K562 (cell line): ENCODE results near the gene IL23A. TPM values are rescaled to one million over a fixed set of nuclear protein-coding genes. Genes with fewer than 3 reads are reported as not detected.

Source experiments
- HCFC1 ChIP-seq: IDR thresholded peaks from 2 replicates; pipeline ENCODE4 v1.6.1; 2012; ENCODE audit warnings: low read depth, low read length, improper control_type of control experiment
- HDAC6 ChIP-seq: IDR thresholded peaks from 2 replicates; pipeline ENCODE4 v1.6.1; 2012; ENCODE audit warnings: low read depth, mild to moderate bottlenecking, control low read depth, inconsistent platforms, low read length, moderate library complexity
- KAT7 ChIP-seq: sonication (generic); formaldehyde crosslinking; IDR thresholded peaks from 2 replicates; pipeline ENCODE4 v1.8.0; 2022; ENCODE audit warnings: missing genetic modification reagents, mild to moderate bottlenecking, borderline replicate concordance
- KLF13 ChIP-seq: fragments of 450-650 bp; IDR thresholded peaks from 2 replicates; pipeline ENCODE4 v1.6.1; 2016; ENCODE audit warnings: missing genetic modification characterization, low read depth, mild to moderate bottlenecking, missing compliant biosample characterization, moderate library complexity, borderline replicate concordance
- NCOA2 ChIP-seq, 2 experiments: fragments of 450-650 bp; IDR thresholded peaks; 2 replicates each; pipeline ENCODE4 v1.6.1; 2018; ENCODE audit warnings: mild to moderate bottlenecking in 2 of 2, moderate library complexity in 1 of 2; ENCODE audit not compliant: partially characterized antibody in 2 of 2
- NFATC3 ChIP-seq: fragments of 450-650 bp; IDR thresholded peaks from 2 replicates; pipeline ENCODE4 v1.6.1; 2017; ENCODE audit warnings: mild to moderate bottlenecking
- PHB ChIP-seq: fragments of 250-450 bp; sonication (Bioruptor Pico); IDR thresholded peaks from 2 replicates; pipeline ENCODE4 v1.5.0; 2021
- SOX6 ChIP-seq: fragments of 450-650 bp; IDR thresholded peaks from 2 replicates; pipeline ENCODE4 v1.6.1; 2014; ENCODE audit warnings: mild to moderate bottlenecking
- SP2 ChIP-seq: IDR thresholded peaks from 2 replicates; pipeline ENCODE4 v1.6.1; 2011; ENCODE audit warnings: mild to moderate bottlenecking, low read depth, low read length, moderate library complexity; ENCODE audit not compliant: poor library complexity, severe bottlenecking; ENCODE audit errors: extremely low read depth
- TAL1 ChIP-seq: fragments of 450-650 bp; IDR thresholded peaks from 2 replicates; pipeline ENCODE4 v1.6.1; 2016; ENCODE audit warnings: mild to moderate bottlenecking
- ZNF263 ChIP-seq: sonication (generic); formaldehyde crosslinking; IDR thresholded peaks from 2 replicates; pipeline ENCODE4 v1.8.0; 2022; ENCODE audit warnings: mild to moderate bottlenecking, missing genetic modification reagents, borderline replicate concordance
- ZNF778 ChIP-seq: fragments of 450-650 bp; formaldehyde crosslinking; IDR thresholded peaks from 2 replicates; pipeline ENCODE4 v1.4.0; 2020; ENCODE audit warnings: mild to moderate bottlenecking, moderate library complexity
- polyA plus RNA-seq, 8 experiments: library from polyadenylated mRNA; depleted of rRNA in 4 of 8; stranded (reverse) in 5 of 8; unstranded in 3 of 8; fragments of >200 nt; fragmentation: Nextera tagmentation in 2 of 8; fragmentation: Illumina TruSeq in 1 of 8; extraction: Ambion mirVana in 2 of 8; extraction: Trizol in 1 of 8; gene quantifications; 2 replicates each; pipeline versions ENCODE4 v1.2.1 to v1.2.3, GENCODE V29; 2011 to 2014; ENCODE audit warnings: inconsistent platforms in 1 of 8, missing spikeins in 1 of 8
- total RNA-seq, 7 experiments: library from RNA; depleted of rRNA in 6 of 7; stranded (reverse); fragments of >200 nt in 6 of 7; fragmentation: Illumina TruSeq in 2 of 7; extraction: Trizol in 2 of 7; gene quantifications; 2 replicates each; pipeline versions ENCODE4 v1.2.1 to v1.2.3, GENCODE V29; 2011 to 2021; ENCODE audit warnings: low replicate concordance in 1 of 7
- TF ChIP-seq, protein P1 (sequence below): sonication (generic); formaldehyde crosslinking; IDR thresholded peaks from 2 replicates; pipeline ENCODE4 v1.8.0; 2022; ENCODE audit warnings: mild to moderate bottlenecking, missing genetic modification reagents
- TF ChIP-seq, protein P2 (sequence below): fragments of 150-350 bp; conservative IDR thresholded peaks from 2 replicates; pipeline ENCODE4 v1.6.1; 2014; ENCODE audit warnings: low read length
- TF ChIP-seq, protein P3 (sequence below): fragments of 250-450 bp; sonication (Bioruptor Pico); IDR thresholded peaks from 2 replicates; pipeline ENCODE4 v1.9.0; 2021; ENCODE audit warnings: mild to moderate bottlenecking
- TF ChIP-seq, protein P4 (sequence below), 2 experiments: fragments of 450-650 bp; IDR thresholded peaks; 2 replicates each; pipeline ENCODE4 v1.6.1; 2016
- TF ChIP-seq, protein P5 (sequence below): sonication (generic); formaldehyde crosslinking; IDR thresholded peaks from 2 replicates; pipeline ENCODE4 v1.8.1; 2023; ENCODE audit warnings: mild to moderate bottlenecking, missing genetic modification reagents

IL23A gene
- total and polyA plus RNA-seq, 9 of the 15 experiments (the other 6 are each of a cell fraction or from before 2014, with no cell fraction given) = 4.4 to 37.2 (median 9.6) TPM

DNA sequence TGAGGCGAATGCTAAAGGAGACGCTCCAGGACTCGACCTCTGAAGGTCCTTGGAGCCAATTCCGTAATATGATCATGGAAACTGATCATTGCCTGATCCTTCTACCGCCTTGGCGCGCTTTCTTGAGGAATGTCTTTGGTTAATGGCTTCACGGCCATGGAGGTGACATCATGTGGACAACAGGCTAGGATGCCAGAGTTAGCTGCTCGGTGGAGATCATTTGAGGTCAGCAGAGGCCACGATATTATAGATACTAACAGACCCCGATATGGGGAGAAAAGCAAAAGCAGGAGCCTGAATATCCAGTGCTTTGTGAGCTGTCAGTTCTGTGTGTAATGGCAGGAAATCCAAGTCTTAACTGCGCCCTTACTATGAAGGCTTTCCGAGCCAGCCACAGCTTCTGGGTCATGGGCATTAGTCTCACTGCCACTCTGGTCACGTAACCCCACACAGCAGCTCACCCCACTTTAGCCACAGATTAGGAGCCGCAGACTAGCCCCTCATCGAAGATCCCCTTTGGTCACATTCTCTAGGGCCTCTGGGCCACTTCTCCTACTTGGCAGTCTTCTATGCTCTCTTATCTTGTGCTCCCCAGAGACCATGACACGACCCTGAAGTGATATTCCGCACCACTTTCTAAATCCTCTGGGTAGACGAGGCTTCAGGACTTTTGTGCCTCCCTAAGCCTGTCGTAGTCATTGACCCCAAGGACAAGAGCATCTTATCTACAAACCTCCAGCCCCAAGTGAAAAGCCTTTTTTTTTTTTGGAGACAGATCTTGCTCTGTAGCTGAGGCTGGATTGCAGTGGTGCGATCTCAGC is 37.8 kb upstream of the IL23A start (continued):
- TF ChIP-seq, protein P1, sequence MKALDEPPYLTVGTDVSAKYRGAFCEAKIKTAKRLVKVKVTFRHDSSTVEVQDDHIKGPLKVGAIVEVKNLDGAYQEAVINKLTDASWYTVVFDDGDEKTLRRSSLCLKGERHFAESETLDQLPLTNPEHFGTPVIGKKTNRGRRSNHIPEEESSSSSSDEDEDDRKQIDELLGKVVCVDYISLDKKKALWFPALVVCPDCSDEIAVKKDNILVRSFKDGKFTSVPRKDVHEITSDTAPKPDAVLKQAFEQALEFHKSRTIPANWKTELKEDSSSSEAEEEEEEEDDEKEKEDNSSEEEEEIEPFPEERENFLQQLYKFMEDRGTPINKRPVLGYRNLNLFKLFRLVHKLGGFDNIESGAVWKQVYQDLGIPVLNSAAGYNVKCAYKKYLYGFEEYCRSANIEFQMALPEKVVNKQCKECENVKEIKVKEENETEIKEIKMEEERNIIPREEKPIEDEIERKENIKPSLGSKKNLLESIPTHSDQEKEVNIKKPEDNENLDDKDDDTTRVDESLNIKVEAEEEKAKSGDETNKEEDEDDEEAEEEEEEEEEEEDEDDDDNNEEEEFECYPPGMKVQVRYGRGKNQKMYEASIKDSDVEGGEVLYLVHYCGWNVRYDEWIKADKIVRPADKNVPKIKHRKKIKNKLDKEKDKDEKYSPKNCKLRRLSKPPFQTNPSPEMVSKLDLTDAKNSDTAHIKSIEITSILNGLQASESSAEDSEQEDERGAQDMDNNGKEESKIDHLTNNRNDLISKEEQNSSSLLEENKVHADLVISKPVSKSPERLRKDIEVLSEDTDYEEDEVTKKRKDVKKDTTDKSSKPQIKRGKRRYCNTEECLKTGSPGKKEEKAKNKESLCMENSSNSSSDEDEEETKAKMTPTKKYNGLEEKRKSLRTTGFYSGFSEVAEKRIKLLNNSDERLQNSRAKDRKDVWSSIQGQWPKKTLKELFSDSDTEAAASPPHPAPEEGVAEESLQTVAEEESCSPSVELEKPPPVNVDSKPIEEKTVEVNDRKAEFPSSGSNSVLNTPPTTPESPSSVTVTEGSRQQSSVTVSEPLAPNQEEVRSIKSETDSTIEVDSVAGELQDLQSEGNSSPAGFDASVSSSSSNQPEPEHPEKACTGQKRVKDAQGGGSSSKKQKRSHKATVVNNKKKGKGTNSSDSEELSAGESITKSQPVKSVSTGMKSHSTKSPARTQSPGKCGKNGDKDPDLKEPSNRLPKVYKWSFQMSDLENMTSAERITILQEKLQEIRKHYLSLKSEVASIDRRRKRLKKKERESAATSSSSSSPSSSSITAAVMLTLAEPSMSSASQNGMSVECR (CRISPR knock-in tag) = no peak
- TF ChIP-seq, protein P2, sequence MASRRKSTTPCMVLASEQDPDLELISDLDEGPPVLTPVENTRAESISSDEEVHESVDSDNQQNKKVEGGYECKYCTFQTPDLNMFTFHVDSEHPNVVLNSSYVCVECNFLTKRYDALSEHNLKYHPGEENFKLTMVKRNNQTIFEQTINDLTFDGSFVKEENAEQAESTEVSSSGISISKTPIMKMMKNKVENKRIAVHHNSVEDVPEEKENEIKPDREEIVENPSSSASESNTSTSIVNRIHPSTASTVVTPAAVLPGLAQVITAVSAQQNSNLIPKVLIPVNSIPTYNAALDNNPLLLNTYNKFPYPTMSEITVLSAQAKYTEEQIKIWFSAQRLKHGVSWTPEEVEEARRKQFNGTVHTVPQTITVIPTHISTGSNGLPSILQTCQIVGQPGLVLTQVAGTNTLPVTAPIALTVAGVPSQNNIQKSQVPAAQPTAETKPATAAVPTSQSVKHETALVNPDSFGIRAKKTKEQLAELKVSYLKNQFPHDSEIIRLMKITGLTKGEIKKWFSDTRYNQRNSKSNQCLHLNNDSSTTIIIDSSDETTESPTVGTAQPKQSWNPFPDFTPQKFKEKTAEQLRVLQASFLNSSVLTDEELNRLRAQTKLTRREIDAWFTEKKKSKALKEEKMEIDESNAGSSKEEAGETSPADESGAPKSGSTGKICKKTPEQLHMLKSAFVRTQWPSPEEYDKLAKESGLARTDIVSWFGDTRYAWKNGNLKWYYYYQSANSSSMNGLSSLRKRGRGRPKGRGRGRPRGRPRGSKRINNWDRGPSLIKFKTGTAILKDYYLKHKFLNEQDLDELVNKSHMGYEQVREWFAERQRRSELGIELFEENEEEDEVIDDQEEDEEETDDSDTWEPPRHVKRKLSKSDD = peak; percentile 36; the same call in 1 of the 2 replicates
- TF ChIP-seq KAT7 (CRISPR knock-in tag) (no peak), KLF13 (tag) (no peak), SOX6 (peak; percentile 49), SP2 (no peak), ZNF263 (CRISPR knock-in tag) (no peak), TAL1 (peak; percentile 89), NFATC3 (no peak), PHB (no peak), ZNF778 (CRISPR knock-in tag) (no peak), NCOA2 (IDR thresholded peaks at IDR 0.05; ENCODE audit: partially characterized antibody in 2 of 2) (peak in 1 of 2 experiments; percentile 85), HDAC6 (no peak), HCFC1 (peak; percentile 1; the same call in 1 of the 2 replicates)
- TF ChIP-seq, protein P3, sequence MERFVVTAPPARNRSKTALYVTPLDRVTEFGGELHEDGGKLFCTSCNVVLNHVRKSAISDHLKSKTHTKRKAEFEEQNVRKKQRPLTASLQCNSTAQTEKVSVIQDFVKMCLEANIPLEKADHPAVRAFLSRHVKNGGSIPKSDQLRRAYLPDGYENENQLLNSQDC (CRISPR knock-in tag) = 0 out of 2 replicates have a peak, but pooled peaks have one; percentile 46
- TF ChIP-seq, protein P4, sequence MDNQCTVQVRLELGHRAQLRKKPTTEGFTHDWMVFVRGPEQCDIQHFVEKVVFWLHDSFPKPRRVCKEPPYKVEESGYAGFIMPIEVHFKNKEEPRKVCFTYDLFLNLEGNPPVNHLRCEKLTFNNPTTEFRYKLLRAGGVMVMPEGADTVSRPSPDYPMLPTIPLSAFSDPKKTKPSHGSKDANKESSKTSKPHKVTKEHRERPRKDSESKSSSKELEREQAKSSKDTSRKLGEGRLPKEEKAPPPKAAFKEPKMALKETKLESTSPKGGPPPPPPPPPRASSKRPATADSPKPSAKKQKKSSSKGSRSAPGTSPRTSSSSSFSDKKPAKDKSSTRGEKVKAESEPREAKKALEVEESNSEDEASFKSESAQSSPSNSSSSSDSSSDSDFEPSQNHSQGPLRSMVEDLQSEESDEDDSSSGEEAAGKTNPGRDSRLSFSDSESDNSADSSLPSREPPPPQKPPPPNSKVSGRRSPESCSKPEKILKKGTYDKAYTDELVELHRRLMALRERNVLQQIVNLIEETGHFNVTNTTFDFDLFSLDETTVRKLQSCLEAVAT (IDR thresholded peaks at IDR 0.05) = peak; percentile 35 to 52; a peak in 2 of 4 replicates
- TF ChIP-seq, protein P5, sequence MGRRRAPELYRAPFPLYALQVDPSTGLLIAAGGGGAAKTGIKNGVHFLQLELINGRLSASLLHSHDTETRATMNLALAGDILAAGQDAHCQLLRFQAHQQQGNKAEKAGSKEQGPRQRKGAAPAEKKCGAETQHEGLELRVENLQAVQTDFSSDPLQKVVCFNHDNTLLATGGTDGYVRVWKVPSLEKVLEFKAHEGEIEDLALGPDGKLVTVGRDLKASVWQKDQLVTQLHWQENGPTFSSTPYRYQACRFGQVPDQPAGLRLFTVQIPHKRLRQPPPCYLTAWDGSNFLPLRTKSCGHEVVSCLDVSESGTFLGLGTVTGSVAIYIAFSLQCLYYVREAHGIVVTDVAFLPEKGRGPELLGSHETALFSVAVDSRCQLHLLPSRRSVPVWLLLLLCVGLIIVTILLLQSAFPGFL (CRISPR knock-in tag) = no peak
